Amygdala (tissue), 56 donors: ENCODE data around the gene ASIC3.

Experiments used
- DNase-seq, 56 donors: peaks; one replicate each; lab custom pipeline; 2025; lab: John Stamatoyannopoulos, UW

The ASIC3 gene

GRCh38 chr7:151068069-151068773, 19.9 kb downstream of the ASIC3 start:
- no peak for DNase-seq

DNA sequence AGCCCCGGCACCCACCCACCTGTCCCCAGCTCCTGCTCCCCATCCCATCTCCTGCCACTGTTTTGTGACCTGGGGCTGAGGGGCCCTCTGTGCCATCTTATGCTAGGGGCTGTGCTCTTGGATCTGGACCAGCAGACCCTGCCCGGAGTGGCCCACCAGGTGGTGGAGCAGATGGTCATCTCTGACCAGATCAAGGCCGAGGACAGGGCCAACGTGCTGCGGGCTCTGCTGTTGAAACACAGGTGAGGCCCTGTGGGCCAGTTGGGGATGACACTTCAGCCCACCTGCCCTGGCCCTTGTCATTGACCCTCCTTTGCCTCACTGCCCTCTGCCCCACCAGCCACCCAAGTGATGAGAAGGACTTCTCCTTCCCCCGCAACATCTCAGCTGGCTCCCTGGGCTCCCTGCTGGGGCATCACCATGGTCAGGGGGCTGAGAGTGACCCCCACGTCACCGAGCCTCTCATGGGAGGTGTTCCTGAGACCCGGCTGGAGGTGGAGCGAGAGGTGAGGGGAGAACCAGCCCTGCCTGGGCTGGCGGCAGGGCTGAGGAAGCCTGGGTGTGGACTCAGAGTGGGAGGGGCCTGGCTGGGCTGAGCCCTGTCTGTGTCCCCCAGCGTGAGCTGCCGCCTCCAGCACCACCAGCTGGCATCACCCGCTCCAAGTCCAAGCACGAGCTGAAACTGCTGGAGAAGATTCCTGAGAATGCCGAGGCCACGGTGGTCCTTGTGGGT, 21.7 kb downstream of the ASIC3 start:
- DNase-seq, result no peak

DNA sequence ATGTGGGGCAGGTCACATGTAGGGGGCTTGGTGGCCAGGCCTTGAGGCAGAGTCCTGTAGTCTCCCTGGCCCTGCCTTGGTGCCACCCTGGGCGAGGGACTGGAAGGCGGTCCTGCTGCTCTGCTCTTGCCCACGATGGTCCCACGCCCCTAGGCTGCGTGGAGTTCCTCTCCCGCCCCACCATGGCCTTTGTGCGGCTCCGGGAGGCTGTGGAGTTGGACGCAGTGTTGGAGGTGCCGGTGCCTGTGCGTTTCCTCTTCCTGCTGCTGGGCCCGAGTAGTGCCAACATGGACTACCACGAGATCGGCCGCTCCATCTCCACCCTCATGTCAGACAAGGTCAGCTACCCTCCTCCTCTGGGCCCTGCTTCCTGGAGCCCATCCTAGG, 22.2 kb downstream of the ASIC3 start:
- DNase-seq, result no peak

DNA sequence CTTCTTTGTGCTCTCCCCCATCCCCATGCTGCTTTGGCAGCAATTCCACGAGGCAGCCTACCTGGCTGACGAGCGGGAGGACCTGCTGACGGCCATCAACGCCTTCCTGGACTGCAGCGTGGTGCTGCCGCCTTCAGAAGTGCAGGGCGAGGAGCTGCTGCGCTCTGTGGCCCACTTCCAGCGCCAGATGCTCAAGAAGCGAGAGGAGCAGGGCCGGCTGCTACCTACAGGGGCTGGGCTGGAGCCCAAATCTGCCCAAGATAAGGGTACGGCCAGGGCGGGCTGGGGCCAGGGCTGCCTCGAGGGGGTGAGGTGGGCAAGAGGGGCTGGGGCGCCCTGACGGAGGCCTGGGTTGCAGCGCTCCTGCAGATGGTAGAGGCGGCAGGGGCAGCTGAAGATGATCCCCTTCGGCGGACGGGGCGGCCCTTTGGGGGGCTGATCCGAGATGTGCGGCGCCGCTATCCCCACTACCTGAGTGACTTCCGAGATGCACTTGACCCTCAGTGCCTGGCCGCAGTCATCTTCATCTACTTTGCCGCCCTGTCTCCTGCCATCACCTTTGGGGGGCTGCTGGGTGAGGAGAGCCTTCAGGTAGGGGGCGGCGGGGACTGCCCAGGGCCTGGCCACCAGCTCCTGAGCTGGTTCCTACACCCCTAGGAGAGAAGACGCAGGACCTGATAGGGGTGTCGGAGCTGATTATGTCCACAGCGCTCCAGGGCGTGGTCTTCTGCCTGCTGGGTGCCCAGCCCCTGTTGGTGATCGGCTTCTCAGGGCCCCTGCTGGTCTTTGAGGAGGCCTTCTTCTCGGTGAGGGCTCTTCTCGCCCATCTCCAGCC, 22.9 kb downstream of the ASIC3 start:
- DNase-seq, result no peak

GRCh38 chr7:151073990-151074389, 25.7 kb downstream of the ASIC3 start:
- no peak for DNase-seq

DNA sequence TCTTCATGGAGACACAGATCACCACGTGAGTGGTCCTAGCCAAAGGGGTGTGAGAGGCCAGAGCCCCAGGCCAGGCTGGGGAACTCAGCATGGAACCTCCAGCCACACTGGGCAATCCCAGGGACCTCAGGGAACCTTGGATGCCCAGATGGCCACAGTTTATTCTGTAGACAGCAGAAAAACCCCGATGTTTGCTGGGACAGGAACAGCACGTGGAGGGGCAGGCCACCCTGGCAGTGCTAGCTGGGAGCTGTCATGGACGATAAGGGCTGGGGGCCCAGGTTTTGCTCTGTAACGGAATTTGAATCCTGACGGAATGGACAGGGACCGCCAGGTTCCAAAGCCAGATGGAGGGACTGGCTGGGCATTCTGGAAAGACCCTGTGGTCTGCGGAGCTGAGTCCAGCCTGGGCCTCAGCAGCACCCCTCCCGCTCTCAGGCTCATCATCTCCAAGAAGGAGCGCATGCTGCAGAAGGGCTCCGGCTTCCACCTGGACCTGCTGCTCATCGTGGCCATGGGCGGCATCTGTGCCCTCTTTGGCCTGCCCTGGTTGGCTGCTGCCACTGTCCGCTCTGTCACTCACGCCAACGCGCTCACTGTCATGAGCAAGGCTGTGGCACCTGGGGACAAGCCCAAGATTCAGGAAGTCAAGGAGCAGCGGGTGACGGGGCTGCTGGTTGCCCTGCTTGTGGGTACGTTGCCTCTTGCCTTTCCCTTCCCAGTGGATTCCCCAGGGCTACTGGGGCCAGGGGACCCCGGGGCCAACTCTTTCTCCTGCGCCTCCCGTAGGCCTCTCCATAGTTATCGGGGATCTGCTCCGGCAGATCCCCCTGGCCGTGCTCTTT, 26.7 kb downstream of the ASIC3 start:
- DNase-seq, result no peak

DNA sequence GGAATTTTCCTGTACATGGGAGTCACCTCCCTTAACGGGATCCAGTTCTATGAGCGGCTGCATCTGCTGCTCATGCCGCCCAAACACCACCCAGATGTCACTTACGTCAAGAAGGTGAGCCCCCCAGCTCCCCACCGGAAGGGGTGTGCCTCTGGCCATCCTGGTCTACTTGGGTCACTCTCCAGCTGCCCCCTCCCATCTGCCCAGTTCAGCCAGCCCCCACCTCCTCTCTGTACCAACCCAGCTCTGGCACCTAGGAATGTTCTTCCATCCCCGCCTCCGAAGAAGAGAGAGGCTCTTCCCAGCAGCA, 27.3 kb downstream of the ASIC3 start:
- DNase-seq, result no peak

- no peak for DNase-seq
Measured at GRCh38 chr7:151075978-151076426, 27.7 kb downstream of the ASIC3 start.

- DNase-seq, result no peak
Measured at GRCh38 chr7:151076863-151077704, 28.8 kb downstream of the ASIC3 start.

DNA sequence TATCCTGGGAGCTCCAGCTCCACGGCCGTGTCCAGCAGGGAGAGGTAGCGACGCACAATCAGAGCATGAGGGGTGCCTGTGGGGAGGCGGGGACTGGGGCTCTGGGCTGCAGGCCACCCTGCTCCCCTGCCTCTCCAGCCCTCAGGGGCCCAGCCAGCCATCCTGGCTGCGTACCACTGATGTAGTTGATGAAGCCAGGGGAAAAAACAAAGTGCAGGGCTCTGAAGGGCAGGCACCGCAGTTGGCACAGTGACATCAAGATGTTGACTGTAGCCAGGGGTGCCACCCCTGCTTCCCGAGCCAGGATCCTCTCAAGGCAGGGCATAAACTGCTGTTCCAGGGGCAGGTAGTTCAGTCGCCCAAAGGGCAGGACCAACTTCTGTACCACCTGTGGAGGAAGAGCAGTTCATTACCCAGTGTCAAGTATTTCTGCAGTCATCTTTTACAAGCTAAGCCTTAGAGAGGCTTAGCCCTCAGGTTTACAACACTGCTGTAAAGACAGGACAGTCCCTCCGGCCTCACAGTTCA, 29.4 kb downstream of the ASIC3 start:
- DNase-seq, result no peak

DNA sequence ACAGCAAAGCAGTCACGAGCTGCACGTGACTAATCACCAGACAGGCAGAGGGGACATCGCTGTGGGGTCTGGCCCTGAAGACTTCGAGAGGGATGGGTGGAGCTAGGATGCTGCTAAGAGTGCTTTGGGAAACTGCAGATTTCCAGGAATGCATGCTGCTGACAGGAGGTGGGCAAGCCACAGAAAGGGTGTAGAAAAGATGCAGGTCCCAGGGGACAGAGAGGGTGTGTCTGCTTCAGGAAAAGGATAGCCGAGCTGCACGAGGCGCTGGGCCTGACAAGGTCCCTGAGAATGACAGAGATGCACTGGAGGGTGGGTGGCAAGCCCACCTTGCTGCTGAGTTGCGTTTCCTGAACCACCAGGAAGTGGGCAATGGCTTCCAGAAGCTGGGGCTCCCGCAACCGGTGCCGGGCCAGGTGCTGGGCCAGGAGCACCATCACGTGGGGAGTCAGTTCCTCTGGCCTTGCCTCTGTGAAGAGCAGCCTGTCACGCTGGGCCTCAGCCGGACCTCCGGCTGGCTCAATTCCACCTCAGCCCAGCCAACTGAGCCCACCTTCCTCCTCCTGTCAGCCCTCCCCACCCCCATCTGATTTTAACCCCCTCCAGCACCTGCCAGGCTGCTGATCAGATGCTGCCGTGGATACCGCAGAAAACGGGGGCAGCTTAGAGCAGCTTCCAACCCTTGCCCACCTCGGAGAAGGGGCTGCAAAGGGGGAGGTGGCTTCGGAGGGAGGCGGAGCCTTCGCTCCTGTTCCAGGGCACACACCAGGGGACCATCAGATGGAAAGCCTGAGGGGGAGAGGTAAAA, 30.1 kb downstream of the ASIC3 start:
- DNase-seq, result no peak

GRCh38 chr7:151079199-151079910, 31.0 kb downstream of the ASIC3 start:
- no peak for DNase-seq

DNA sequence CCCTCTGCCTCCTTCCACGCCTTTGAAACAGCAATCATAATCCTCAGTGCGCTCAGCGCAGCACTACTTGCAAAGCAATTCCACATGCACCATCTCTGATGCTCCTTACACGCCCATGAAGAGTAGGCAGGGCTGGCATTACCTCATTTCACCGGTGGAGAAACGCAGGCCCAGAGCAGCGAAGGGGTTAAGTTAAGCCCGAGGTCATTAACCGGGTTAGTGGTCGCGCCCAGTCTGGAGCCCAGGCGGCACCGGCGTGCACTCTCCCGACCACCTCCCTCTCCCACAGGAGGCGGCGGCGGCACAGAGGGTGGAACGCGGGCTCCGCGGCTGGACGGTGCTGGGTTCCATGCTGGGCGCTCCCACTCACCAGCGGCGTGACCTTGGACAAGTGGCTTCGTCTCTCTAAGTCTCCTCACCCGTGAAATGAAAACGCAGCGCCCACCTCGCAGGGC, 31.8 kb downstream of the ASIC3 start:
- peak in 4 of 56 donors; percentile 46 to 63 (median 60) for DNase-seq

DNA sequence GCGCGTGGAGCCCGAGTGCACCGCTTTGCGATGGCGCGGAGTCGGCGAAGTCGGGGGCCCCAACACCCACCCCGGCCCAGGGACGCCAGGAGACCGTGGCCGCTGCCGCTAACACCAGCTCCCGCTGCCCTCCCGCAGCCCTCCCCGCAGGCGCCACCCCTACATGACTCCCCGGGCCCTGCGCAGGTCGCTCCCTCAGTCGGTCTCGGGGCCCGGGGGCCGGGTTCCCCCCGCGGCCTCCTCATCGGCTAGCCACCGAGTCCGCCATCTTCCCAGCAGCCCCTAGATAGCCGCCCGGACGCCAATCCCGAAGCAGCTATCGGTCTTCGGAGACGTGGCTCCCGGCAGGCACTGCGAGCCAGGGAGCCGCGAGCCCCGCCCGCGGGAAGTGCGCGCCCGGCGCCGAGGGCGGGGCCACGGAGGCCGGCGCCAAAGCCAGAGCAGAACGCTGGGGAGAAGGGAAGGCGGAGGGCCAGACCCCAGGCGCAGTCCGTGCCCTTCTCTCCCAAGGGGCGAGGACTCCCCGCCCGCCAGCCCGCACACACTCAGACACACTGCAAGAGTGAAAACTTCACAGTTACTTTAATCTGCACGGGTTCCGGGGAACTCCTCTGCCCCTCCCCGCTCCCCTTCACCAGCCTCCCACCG, 32.3 kb downstream of the ASIC3 start, which contains the start of gene FASTK:
TSS of gene FASTK (minus strand) at position 288 of the 648 bp plus-strand sequence. CDS start at position 245, 43 bp downstream.
- DNase-seq, result peak; percentile 25 to 96 (median 86)

DNA sequence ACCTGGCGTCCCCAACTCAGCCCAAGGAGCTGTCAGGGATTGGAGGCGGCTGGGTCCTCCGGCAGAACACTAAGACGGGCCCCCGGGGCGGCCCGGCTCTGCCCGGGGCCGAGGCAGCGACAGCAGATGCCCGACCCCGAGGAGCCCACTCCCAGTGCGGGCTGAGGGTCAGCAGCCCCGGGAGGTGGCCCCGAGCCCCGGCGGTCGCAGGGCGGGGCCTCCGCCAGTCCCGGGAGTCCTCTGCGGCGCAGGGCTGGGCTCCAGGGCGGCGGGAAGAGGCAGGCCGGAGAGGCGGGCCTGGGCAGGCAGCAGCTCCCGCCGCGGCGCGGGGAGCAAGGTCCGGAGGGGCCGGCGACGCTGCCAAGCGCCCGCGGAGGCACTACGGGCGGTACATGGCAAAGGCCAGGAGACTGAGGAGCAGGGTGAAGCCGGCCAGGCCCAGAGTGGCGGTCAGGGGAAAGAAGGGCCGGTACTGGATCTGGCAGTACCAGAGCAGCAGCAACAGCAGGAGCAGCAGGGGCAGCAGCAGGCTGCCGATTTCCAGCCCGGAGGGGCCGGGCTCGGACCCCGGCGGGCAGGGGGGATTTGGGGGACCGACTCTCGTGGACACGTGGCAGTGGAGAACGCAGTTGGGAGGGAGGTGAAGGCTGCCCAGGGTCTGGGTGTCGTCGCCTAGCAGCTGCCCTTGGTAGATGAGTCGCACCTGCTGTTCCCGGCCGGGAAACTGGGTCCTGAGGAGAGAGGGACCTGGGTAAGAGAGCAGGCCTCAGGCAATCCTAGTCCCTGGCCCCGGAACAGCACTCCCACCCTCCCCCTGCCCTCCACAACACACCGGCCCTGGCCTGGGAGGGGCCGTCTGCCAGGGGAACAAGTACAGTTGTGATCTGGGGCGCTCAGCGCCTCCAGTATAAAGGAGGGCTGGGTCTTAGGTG, 33.1 kb downstream of the ASIC3 start:
- DNase-seq, result peak in 1 of 56 donors; percentile 49
